Liver (tissue), 9 donors: ENCODE measurements around the gene RASAL2. TPM values are rescaled to one million over a fixed set of nuclear protein-coding genes. Genes with fewer than 3 reads are reported as not detected.

Experiments used
- DNase-seq: peaks from one replicate; pipeline ENCODE4 v3.0.0-alpha.2; 2017; ENCODE audit warnings: low spot score
- H3K27ac ChIP-seq, 2 donors: one replicate each; pipeline ENCODE4 v1.7.0; 2013; ENCODE audit warnings: inconsistent platforms in 2 of 2, low read length in 2 of 2, control low read depth in 1 of 2, low read depth in 1 of 2, mild to moderate bottlenecking in 1 of 2
- H3K27me3 ChIP-seq, 4 donors: one replicate each; pipeline versions ENCODE4 v1.6.1 to v1.7.0; 2013; ENCODE audit warnings: low read length in 3 of 4, inconsistent platforms in 1 of 4, mild to moderate bottlenecking in 1 of 4, moderate library complexity in 1 of 4; ENCODE audit not compliant: control insufficient read depth in 4 of 4, insufficient read depth in 4 of 4
- H3K36me3 ChIP-seq, 4 donors: one replicate each; pipeline versions ENCODE4 v1.6.1 to v1.7.0; 2013; ENCODE audit warnings: low read length in 3 of 4, mild to moderate bottlenecking in 3 of 4, low read depth in 1 of 4, moderate library complexity in 1 of 4; ENCODE audit not compliant: control insufficient read depth in 4 of 4, insufficient read depth in 3 of 4
- H3K4me1 ChIP-seq, 4 donors: one replicate each; pipeline versions ENCODE4 v1.6.1 to v1.7.0; 2013; ENCODE audit warnings: low read length in 3 of 4, mild to moderate bottlenecking in 3 of 4, moderate library complexity in 1 of 4; ENCODE audit not compliant: control insufficient read depth in 4 of 4, insufficient read depth in 4 of 4
- H3K4me3 ChIP-seq, 3 donors: one replicate each; pipeline versions ENCODE4 v1.6.1 to v1.7.0; 2013; ENCODE audit warnings: low read length in 3 of 3, control low read depth in 1 of 3, low read depth in 1 of 3, mild to moderate bottlenecking in 1 of 3
- H3K9ac ChIP-seq, 2 donors: one replicate each; pipeline ENCODE4 v1.7.0; 2013; ENCODE audit warnings: low read length in 2 of 2, mild to moderate bottlenecking in 2 of 2, moderate library complexity in 2 of 2, control low read depth in 1 of 2, low read depth in 1 of 2
- H3K9me3 ChIP-seq, 4 donors: one replicate each; pipeline versions ENCODE4 v1.6.1 to v1.7.0; 2013; ENCODE audit warnings: low read length in 3 of 4; ENCODE audit not compliant: control insufficient read depth in 4 of 4
- FOXA2 ChIP-seq: IDR thresholded peaks from 2 replicates; pipeline ENCODE4 v1.6.1; 2016; ENCODE audit warnings: antibody characterized with exemption
- GABPA ChIP-seq, 2 donors: IDR thresholded peaks in 1 of 2; conservative IDR thresholded peaks in 1 of 2; 2 replicates each; pipeline ENCODE4 v1.6.1; 2016; ENCODE audit warnings: antibody characterized with exemption in 2 of 2, mild to moderate bottlenecking in 1 of 2, moderate library complexity in 1 of 2
- HNF4A ChIP-seq, 2 donors: conservative IDR thresholded peaks; 2 replicates each; pipeline ENCODE4 v1.6.1; 2016; ENCODE audit warnings: antibody characterized with exemption in 2 of 2, mild to moderate bottlenecking in 2 of 2
- HNF4G ChIP-seq: IDR thresholded peaks from 2 replicates; pipeline ENCODE4 v1.6.1; 2016; ENCODE audit warnings: antibody characterized with exemption
- JUND ChIP-seq, 2 donors: IDR thresholded peaks; 2 replicates each; pipeline ENCODE4 v1.6.1; 2016; ENCODE audit warnings: antibody characterized with exemption in 2 of 2
- NR2F2 ChIP-seq: IDR thresholded peaks from 2 replicates; pipeline ENCODE4 v1.6.1; 2016; ENCODE audit warnings: antibody characterized with exemption
- RAD21 ChIP-seq, 2 donors: IDR thresholded peaks; 2 replicates each; pipeline ENCODE4 v1.6.1; 2016; ENCODE audit warnings: antibody characterized with exemption in 2 of 2, mild to moderate bottlenecking in 2 of 2
- RXRA ChIP-seq, 2 donors: IDR thresholded peaks; 2 replicates each; pipeline ENCODE4 v1.6.1; 2017 to 2018; ENCODE audit warnings: antibody characterized with exemption in 2 of 2, mild to moderate bottlenecking in 1 of 2
- TAF1 ChIP-seq: conservative IDR thresholded peaks from 2 replicates; pipeline ENCODE4 v1.6.1; 2016; ENCODE audit warnings: antibody characterized with exemption, mild to moderate bottlenecking
- YY1 ChIP-seq: IDR thresholded peaks from 2 replicates; pipeline ENCODE4 v1.6.1; 2016; ENCODE audit warnings: antibody characterized with exemption, mild to moderate bottlenecking
- WGBS: extraction: QIAGEN DNeasy Blood & Tissue Kit; methylation state at CpG from one replicate; pipeline ENCODE4 v1.1.7; 2013; 5-methylcytosine and 5-hydroxymethylcytosine counted together
- polyA plus RNA-seq, 2 donors: library from polyadenylated mRNA; stranded (reverse) in 1 of 2; unstranded in 1 of 2; fragments of 200-250 nt in 1 of 2; fragments of >200 nt in 1 of 2; fragmentation: Nextera tagmentation in 1 of 2; extraction: Ambion mirVana in 1 of 2; gene quantifications; one replicate each; pipeline versions ENCODE4 v1.2.1 to v1.2.3, GENCODE V29; 2013 to 2015
- total RNA-seq, 2 donors: library from RNA; depleted of rRNA; stranded (reverse); fragments of >200 nt; gene quantifications; one replicate each; pipeline ENCODE4 v1.2.3, GENCODE V29; 2014
- TF ChIP-seq, protein P1 (sequence below): IDR thresholded peaks from 2 replicates; pipeline ENCODE4 v1.6.1; 2016; ENCODE audit warnings: antibody characterized with exemption
- TF ChIP-seq, protein P2 (sequence below): IDR thresholded peaks from 2 replicates; pipeline ENCODE4 v1.6.1; 2016; ENCODE audit warnings: antibody characterized with exemption
- TF ChIP-seq, protein P3 (sequence below): IDR thresholded peaks from 2 replicates; pipeline ENCODE4 v1.6.1; 2016; ENCODE audit warnings: antibody characterized with exemption, mild to moderate bottlenecking
- TF ChIP-seq, protein P4 (sequence below): IDR thresholded peaks from 2 replicates; pipeline ENCODE4 v1.6.1; 2016; ENCODE audit warnings: antibody characterized with exemption
- donor health status: healthy.
- donor health status: healthy.
- donor health status: healthy.
- donor health status: healthy.
- donor health status: healthy.

The RASAL2 gene
- total and polyA plus RNA-seq, 4 donors = 1.8 to 8.1 (median 4.1) TPM

DNA sequence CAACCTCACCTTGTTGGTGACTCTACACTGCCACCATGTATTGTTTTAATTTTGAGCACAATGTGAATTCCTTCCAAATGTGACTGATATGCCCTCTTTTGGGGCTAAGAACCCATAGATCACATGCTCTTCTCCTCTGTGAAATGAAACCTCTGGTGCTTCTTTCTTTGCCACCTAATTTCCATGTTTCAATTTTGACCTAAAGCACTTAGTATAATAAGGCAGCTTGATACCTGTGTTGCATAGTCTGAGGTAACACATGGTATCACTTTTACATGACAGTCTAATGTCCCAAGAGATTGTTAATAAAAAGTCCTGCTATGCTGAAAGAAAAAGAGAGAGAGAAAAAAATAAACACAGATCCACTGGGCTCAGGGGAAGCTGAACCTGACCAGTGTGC lies 378.6 kb downstream of the RASAL2 start:
- peaks cover 0 to 12% (median 5%) of the 10 kb centered on the region in 4 donors for H3K36me3 ChIP-seq
- no peaks in the 10 kb centered on the region for H3K27me3 ChIP-seq
- H3K9me3 ChIP-seq = no peaks in the 10 kb centered on the region
- H3K9ac ChIP-seq = no peak overlapping the region
- TF ChIP-seq, protein P1, sequence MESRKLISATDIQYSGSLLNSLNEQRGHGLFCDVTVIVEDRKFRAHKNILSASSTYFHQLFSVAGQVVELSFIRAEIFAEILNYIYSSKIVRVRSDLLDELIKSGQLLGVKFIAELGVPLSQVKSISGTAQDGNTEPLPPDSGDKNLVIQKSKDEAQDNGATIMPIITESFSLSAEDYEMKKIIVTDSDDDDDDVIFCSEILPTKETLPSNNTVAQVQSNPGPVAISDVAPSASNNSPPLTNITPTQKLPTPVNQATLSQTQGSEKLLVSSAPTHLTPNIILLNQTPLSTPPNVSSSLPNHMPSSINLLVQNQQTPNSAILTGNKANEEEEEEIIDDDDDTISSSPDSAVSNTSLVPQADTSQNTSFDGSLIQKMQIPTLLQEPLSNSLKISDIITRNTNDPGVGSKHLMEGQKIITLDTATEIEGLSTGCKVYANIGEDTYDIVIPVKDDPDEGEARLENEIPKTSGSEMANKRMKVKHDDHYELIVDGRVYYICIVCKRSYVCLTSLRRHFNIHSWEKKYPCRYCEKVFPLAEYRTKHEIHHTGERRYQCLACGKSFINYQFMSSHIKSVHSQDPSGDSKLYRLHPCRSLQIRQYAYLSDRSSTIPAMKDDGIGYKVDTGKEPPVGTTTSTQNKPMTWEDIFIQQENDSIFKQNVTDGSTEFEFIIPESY = no peak
- no peak for TF ChIP-seq HNF4G
- TF ChIP-seq RXRA (IDR thresholded peaks at IDR 0.05) = no peak
- TF ChIP-seq, protein P2, sequence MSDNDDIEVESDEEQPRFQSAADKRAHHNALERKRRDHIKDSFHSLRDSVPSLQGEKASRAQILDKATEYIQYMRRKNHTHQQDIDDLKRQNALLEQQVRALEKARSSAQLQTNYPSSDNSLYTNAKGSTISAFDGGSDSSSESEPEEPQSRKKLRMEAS = no peak
- H3K27ac ChIP-seq = no peak overlapping the region
- no peaks in the 10 kb centered on the region for H3K4me1 ChIP-seq
- H3K4me3 ChIP-seq = no peak overlapping the region
- no peak for DNase-seq

DNA sequence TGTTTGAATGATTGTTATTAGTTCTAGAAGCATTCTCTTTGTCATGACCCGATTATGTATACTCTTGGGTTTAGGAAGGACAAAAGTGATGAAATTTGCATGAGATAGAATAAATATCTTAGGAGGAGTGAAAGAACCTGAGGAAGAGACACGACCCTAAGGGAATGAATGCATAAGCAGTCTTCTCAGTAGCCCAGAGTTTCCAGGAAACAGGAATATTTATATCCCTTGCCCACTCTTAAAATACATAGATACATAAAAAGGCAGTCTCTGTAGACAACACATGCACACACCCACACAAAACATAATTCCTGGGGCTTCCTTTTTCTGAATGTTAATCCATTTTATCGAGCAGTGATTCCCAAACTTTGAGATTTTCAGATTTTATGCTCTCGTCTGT lies 383.5 kb downstream of the RASAL2 start:
- no peak for TF ChIP-seq JUND (IDR thresholded peaks at IDR 0.05)
- no peak for TF ChIP-seq HNF4A (conservative IDR thresholded peaks at IDR 0.05)
- TF ChIP-seq, protein P3, sequence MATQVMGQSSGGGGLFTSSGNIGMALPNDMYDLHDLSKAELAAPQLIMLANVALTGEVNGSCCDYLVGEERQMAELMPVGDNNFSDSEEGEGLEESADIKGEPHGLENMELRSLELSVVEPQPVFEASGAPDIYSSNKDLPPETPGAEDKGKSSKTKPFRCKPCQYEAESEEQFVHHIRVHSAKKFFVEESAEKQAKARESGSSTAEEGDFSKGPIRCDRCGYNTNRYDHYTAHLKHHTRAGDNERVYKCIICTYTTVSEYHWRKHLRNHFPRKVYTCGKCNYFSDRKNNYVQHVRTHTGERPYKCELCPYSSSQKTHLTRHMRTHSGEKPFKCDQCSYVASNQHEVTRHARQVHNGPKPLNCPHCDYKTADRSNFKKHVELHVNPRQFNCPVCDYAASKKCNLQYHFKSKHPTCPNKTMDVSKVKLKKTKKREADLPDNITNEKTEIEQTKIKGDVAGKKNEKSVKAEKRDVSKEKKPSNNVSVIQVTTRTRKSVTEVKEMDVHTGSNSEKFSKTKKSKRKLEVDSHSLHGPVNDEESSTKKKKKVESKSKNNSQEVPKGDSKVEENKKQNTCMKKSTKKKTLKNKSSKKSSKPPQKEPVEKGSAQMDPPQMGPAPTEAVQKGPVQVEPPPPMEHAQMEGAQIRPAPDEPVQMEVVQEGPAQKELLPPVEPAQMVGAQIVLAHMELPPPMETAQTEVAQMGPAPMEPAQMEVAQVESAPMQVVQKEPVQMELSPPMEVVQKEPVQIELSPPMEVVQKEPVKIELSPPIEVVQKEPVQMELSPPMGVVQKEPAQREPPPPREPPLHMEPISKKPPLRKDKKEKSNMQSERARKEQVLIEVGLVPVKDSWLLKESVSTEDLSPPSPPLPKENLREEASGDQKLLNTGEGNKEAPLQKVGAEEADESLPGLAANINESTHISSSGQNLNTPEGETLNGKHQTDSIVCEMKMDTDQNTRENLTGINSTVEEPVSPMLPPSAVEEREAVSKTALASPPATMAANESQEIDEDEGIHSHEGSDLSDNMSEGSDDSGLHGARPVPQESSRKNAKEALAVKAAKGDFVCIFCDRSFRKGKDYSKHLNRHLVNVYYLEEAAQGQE = no peak
- TF ChIP-seq TAF1 = no peak
- no peak for TF ChIP-seq FOXA2
- TF ChIP-seq RAD21 (IDR thresholded peaks at IDR 0.05) = no peak
- TF ChIP-seq YY1 = no peak
- no peaks in the 10 kb centered on the region for H3K27me3 ChIP-seq
- H3K4me1 ChIP-seq = no peaks in the 10 kb centered on the region
- WGBS = 79% methylated on average over 4 of the region's 4 CpGs
- DNase-seq = no peak
- H3K27ac ChIP-seq = no peak overlapping the region
- H3K9ac ChIP-seq = no peak overlapping the region
- peaks cover 0 to 6% (median 0%) of the 10 kb centered on the region in 4 donors for H3K36me3 ChIP-seq
- H3K4me3 ChIP-seq = no peak overlapping the region
- no peaks in the 10 kb centered on the region for H3K9me3 ChIP-seq

DNA sequence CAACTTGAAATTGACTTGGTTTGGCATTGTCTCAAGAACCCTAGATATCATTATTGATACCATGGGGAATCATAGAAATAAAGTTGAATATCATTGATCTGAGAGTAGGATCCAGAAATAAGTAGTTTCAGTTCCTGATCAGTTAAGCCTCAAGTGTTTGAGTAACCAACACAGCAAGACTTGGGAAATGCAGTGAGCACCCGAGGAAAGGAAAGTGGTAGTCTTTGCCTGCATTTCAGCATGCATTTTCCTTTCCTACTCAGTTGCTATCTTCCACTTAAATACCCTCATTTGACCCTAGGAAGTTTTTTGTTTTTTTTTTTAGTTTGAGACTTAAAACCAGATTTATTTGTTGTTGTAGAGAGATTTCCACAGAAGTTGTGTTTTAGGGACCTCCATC lies 383.9 kb downstream of the RASAL2 start:
- Histone ChIP-seq H3K27ac (no peak overlapping the region), H3K27me3 (no peaks in the 10 kb centered on the region), H3K9ac (no peak overlapping the region), H3K4me1 (no peaks in the 10 kb centered on the region), H3K4me3 (no peak overlapping the region), H3K9me3 (no peaks in the 10 kb centered on the region), H3K36me3 (peaks cover 0 to 5% (median 0%) of the 10 kb centered on the region in 4 donors)
- TF ChIP-seq NR2F2 (no peak), FOXA2 (no peak), HNF4G (no peak), GABPA (IDR thresholded peaks at IDR 0.05 in 1 of 2, conservative IDR thresholded peaks at IDR 0.05 in 1 of 2) (no peak), RXRA (IDR thresholded peaks at IDR 0.05) (no peak), TAF1 (no peak), RAD21 (IDR thresholded peaks at IDR 0.05) (no peak), JUND (IDR thresholded peaks at IDR 0.05) (no peak)
- TF ChIP-seq, protein P3 = no peak
- TF ChIP-seq, protein P4, sequence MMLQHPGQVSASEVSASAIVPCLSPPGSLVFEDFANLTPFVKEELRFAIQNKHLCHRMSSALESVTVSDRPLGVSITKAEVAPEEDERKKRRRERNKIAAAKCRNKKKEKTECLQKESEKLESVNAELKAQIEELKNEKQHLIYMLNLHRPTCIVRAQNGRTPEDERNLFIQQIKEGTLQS = no peak
- TF ChIP-seq, protein P2 = no peak
- TF ChIP-seq, protein P1 = no peak
- WGBS = 55% methylated on average over 1 of the region's 1 CpG
- no peak for DNase-seq
